GM12891 (cell line): ENCODE results near the gene STIM1.

Experiments used
- PAX5 ChIP-seq: IDR thresholded peaks from 2 replicates; pipeline ENCODE4 v1.6.1; 2011; ENCODE audit warnings: low read length, moderate library complexity, mild to moderate bottlenecking; ENCODE audit not compliant: insufficient read depth, severe bottlenecking
- POLR2A ChIP-seq: IDR thresholded peaks from 2 replicates; pipeline ENCODE4 v1.6.1; 2011; ENCODE audit warnings: low read depth, low read length, control low read depth
- POLR2AphosphoS5 ChIP-seq: IDR thresholded peaks from 2 replicates; pipeline ENCODE4 v1.6.1; 2011; ENCODE audit warnings: low read depth, low read length, control low read depth
- SPI1 ChIP-seq: IDR thresholded peaks from 2 replicates; pipeline ENCODE4 v1.6.1; 2011; ENCODE audit warnings: low read depth, low read length, control low read depth

GRCh38 chr11:3833449-3833848 lies 22.0 kb upstream of the STIM1 start:
- TF ChIP-seq POLR2AphosphoS5 (no peak), POLR2A (no peak), PAX5 (no peak), SPI1 (no peak)
